Suprapubic skin (tissue), 4 donors: ENCODE data around the gene PABPN1L. TPM values are rescaled to one million over a fixed set of nuclear protein-coding genes. Genes with fewer than 3 reads are reported as not detected.

Source experiments
- DNase-seq, 2 donors: peaks; one replicate each; pipeline ENCODE4 v3.0.0-alpha.2; 2019; ENCODE audit warnings: low spot score in 2 of 2
- H3K27ac ChIP-seq: fragments of 200-600 bp; sonication (generic); one replicate; pipeline ENCODE4 v1.5.1; 2019
- H3K27me3 ChIP-seq: fragments of 200-600 bp; sonication (generic); one replicate; pipeline ENCODE4 v1.5.1; 2019
- H3K36me3 ChIP-seq: fragments of 200-600 bp; sonication (generic); one replicate; pipeline ENCODE4 v1.5.1; 2019
- H3K4me1 ChIP-seq: fragments of 200-600 bp; sonication (generic); one replicate; pipeline ENCODE4 v1.5.1; 2019
- H3K4me3 ChIP-seq: fragments of 200-600 bp; sonication (generic); one replicate; pipeline ENCODE4 v1.5.1; 2019; ENCODE audit warnings: mild to moderate bottlenecking
- H3K9me3 ChIP-seq: fragments of 200-600 bp; sonication (generic); one replicate; pipeline ENCODE4 v1.5.1; 2019
- EP300 ChIP-seq: sonication (generic); formaldehyde crosslinking; IDR thresholded peaks from one replicate; pipeline ENCODE4 v1.6.1; 2017; ENCODE audit warnings: antibody characterized with exemption
- POLR2A ChIP-seq, 2 donors: fragments of 450-650 bp; IDR thresholded peaks; one replicate each; pipeline ENCODE4 v1.6.1; 2017; ENCODE audit warnings: antibody characterized with exemption in 2 of 2, mild to moderate bottlenecking in 2 of 2, moderate library complexity in 2 of 2
- POLR2AphosphoS5 ChIP-seq, 3 donors: sonication (generic); formaldehyde crosslinking; IDR thresholded peaks; one replicate each; pipeline ENCODE4 v1.6.1; 2017; ENCODE audit warnings: antibody characterized with exemption in 3 of 3
- WGBS: methylation state at CpG from one replicate; pipeline ENCODE4 v1.1.5; 2018; 5-methylcytosine and 5-hydroxymethylcytosine counted together
- total RNA-seq, 4 donors: library from RNA; depleted of rRNA; stranded (reverse); fragments of >200 nt; gene quantifications; one replicate each; pipeline ENCODE4 v1.1.0, GENCODE V29; 2016
- TF ChIP-seq, protein P1 (sequence below), 2 donors: fragments of 200-600 bp in 1 of 2; fragments of 450-650 bp in 1 of 2; sonication (generic) in 1 of 2; IDR thresholded peaks; one replicate each; pipeline ENCODE4 v1.5.1; 2016 to 2019; ENCODE audit warnings: antibody characterized with exemption in 2 of 2, mild to moderate bottlenecking in 1 of 2, moderate library complexity in 1 of 2

PABPN1L gene
- total RNA-seq, 4 donors from 2014 or later, result not detected

DNA sequence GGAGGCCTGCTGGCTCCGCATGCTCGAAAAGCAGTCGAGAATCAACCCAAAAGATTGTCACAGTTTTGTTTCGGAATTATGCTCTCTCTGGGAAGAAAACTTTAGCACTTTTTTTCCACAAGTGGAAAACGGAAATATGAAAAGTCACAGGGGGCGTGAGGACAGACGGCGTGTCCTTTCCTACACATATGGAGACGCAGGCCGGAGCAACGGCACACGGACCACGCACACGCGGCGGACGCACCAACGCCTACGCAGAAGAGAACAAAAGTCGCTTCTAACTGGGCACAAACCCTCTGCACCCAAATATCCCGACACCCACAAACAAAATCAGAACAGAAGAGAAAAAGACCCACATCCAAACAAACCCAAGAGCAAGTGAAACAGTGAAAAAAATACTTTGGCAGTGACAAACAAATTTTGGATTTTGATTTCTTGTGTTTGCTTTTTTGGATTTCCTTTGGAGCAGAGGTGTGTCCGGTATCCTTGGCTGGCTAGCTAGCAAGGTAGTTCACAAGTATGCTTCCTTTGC is 9.3 kb upstream of the PABPN1L start:
- H3K36me3 ChIP-seq, result peaks cover 6% of the 10 kb centered on the region

GRCh38 chr16:88874938-88875599 is 8.6 kb upstream of the PABPN1L start:
- no peak for TF ChIP-seq POLR2AphosphoS5 (IDR thresholded peaks at IDR 0.05)
- no peak for TF ChIP-seq EP300
- TF ChIP-seq, protein P1, sequence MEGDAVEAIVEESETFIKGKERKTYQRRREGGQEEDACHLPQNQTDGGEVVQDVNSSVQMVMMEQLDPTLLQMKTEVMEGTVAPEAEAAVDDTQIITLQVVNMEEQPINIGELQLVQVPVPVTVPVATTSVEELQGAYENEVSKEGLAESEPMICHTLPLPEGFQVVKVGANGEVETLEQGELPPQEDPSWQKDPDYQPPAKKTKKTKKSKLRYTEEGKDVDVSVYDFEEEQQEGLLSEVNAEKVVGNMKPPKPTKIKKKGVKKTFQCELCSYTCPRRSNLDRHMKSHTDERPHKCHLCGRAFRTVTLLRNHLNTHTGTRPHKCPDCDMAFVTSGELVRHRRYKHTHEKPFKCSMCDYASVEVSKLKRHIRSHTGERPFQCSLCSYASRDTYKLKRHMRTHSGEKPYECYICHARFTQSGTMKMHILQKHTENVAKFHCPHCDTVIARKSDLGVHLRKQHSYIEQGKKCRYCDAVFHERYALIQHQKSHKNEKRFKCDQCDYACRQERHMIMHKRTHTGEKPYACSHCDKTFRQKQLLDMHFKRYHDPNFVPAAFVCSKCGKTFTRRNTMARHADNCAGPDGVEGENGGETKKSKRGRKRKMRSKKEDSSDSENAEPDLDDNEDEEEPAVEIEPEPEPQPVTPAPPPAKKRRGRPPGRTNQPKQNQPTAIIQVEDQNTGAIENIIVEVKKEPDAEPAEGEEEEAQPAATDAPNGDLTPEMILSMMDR (IDR thresholded peaks at IDR 0.05), result no peak
- no peak for TF ChIP-seq POLR2A (IDR thresholded peaks at IDR 0.05)

More for the DNA sequence above, 9.3 kb upstream of the PABPN1L start:
- H3K9me3 ChIP-seq, result no peaks in the 10 kb centered on the region
- no peak overlapping the region for H3K4me3 ChIP-seq
- DNase-seq, result no peak
- no peaks in the 10 kb centered on the region for H3K27me3 ChIP-seq
- no peak overlapping the region for H3K27ac ChIP-seq
- WGBS, result 94% methylated on average over 22 of the region's 22 CpGs
- TF ChIP-seq POLR2A (IDR thresholded peaks at IDR 0.05), result no peak
- TF ChIP-seq, protein P1 (IDR thresholded peaks at IDR 0.05), result no peak
- no peak for TF ChIP-seq EP300
- no peak for TF ChIP-seq POLR2AphosphoS5 (IDR thresholded peaks at IDR 0.05)
- H3K4me1 ChIP-seq, result peaks cover 15% of the 10 kb centered on the region

GRCh38 chr16:88872650-88873331 is 6.3 kb upstream of the PABPN1L start:
- Histone ChIP-seq H3K27me3 (peaks cover 15% of the 10 kb centered on the region), H3K4me3 (no peak overlapping the region), H3K36me3 (no peaks in the 10 kb centered on the region), H3K27ac (no peak overlapping the region), H3K4me1 (peaks cover 5% of the 10 kb centered on the region), H3K9me3 (no peaks in the 10 kb centered on the region)
- TF ChIP-seq, protein P1 (IDR thresholded peaks at IDR 0.05), result no peak
- TF ChIP-seq POLR2A (IDR thresholded peaks at IDR 0.05) (no peak), EP300 (no peak), POLR2AphosphoS5 (IDR thresholded peaks at IDR 0.05) (no peak)
- DNase-seq, result no peak
- 67% methylated on average over 14 of the region's 25 CpGs for WGBS

More at GRCh38 chr16:88874938-88875599, 8.6 kb upstream of the PABPN1L start:
- Histone ChIP-seq H3K36me3 (peaks cover 6% of the 10 kb centered on the region), H3K4me3 (no peak overlapping the region), H3K9me3 (no peaks in the 10 kb centered on the region), H3K27me3 (peaks cover 6% of the 10 kb centered on the region), H3K27ac (no peak overlapping the region), H3K4me1 (peaks cover 9% of the 10 kb centered on the region)
- WGBS, result 89% methylated on average over 34 of the region's 34 CpGs
- DNase-seq, result no peak

- no peaks in the 10 kb centered on the region for H3K36me3 ChIP-seq
- peaks cover 15% of the 10 kb centered on the region for H3K27me3 ChIP-seq
- H3K9me3 ChIP-seq, result no peaks in the 10 kb centered on the region
- DNase-seq, result no peak
- TF ChIP-seq EP300 (no peak), POLR2A (IDR thresholded peaks at IDR 0.05) (no peak), POLR2AphosphoS5 (IDR thresholded peaks at IDR 0.05) (no peak)
- TF ChIP-seq, protein P1 (IDR thresholded peaks at IDR 0.05), result no peak
- peaks cover 5% of the 10 kb centered on the region for H3K4me1 ChIP-seq
- WGBS, result 81% methylated on average over 12 of the region's 21 CpGs
- no peak overlapping the region for H3K27ac ChIP-seq
- H3K4me3 ChIP-seq, result no peak overlapping the region
Observed at GRCh38 chr16:88871730-88872416, 5.4 kb upstream of the PABPN1L start.

- Histone ChIP-seq H3K27me3 (peaks cover 15% of the 10 kb centered on the region), H3K4me1 (peaks cover 5% of the 10 kb centered on the region), H3K4me3 (peak overlapping the region; percentile 13), H3K36me3 (no peaks in the 10 kb centered on the region), H3K9me3 (no peaks in the 10 kb centered on the region), H3K27ac (no peak overlapping the region)
- TF ChIP-seq, protein P1 (IDR thresholded peaks at IDR 0.05), result no peak
- TF ChIP-seq POLR2AphosphoS5 (IDR thresholded peaks at IDR 0.05), result no peak
- TF ChIP-seq POLR2A (IDR thresholded peaks at IDR 0.05), result no peak
- no peak for TF ChIP-seq EP300
- DNase-seq, result no peak
- WGBS, result 61% methylated on average over 6 of the region's 8 CpGs
Observed at GRCh38 chr16:88871349-88871702, 4.9 kb upstream of the PABPN1L start.
